ENCODE data around the gene C1GALT1.
A peak's percentile ranks its signal among the peaks of the same experiment; 100 is the strongest.

The C1GALT1 gene

DNA sequence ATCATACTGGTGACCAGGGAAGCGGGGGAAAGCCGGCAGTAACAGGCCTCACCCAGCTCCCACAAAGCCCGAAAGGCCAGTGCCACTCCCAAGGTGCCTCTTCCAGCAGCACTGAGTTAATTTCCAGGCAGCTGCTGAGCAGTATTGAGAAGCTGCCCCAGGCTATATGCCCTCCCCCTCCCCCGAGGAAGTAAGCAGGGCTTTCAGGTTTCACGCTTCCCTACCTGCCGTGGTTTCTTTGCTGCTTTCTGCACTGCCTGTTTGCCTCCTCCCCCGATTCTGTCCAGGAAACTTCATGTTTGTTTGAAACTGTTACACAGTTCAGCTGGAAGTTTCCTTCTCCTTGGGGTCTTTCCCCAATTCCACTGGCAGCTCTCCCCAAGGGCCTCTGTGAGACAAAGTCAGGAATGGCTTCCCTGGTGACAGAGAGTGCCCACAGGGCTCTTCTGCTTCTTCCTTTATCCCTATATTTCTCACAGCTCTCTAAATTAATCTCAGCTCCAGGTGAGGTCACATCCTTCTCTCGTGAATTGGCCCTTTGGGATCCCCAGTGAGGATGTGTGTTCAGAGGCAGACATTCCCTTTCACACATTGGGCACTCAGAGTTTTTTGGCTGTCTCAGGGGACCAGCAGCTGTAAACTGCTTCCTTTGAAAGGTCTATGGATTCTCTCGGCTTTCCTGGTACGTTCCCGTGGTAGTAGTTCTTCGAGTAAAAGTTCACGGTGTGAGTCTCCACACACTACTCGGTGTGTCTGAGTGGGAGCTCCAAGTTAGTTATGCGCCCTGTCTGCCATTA, 19.4 kb downstream of the C1GALT1 start:
- TF ChIP-seq CTCF (conservative IDR thresholded peaks at IDR 0.05) = no peak
- H3K27ac ChIP-seq = peak overlapping the region; percentile 63

DNA sequence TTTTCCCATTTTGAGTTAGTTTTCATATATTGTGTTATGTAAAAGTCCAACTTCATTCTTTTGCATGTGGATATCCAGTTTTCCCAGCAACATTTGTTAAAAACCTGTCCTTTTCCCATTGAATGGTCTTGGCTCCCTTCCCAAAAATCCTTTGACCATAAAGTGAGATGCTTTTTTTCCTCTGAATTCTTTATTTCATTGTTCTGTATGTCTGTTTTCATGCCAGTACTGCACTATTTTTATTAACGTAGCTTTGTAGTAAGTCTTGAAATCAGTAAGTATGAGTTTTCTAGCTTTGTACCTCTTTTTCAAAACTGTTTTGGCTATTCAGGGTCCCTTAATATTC, 20.0 kb downstream of the C1GALT1 start:
- TF ChIP-seq CTCF (conservative IDR thresholded peaks at IDR 0.05) = no peak
- H3K27ac ChIP-seq = peak overlapping the region; percentile 63; the same call in 1 of the 2 replicates

DNA sequence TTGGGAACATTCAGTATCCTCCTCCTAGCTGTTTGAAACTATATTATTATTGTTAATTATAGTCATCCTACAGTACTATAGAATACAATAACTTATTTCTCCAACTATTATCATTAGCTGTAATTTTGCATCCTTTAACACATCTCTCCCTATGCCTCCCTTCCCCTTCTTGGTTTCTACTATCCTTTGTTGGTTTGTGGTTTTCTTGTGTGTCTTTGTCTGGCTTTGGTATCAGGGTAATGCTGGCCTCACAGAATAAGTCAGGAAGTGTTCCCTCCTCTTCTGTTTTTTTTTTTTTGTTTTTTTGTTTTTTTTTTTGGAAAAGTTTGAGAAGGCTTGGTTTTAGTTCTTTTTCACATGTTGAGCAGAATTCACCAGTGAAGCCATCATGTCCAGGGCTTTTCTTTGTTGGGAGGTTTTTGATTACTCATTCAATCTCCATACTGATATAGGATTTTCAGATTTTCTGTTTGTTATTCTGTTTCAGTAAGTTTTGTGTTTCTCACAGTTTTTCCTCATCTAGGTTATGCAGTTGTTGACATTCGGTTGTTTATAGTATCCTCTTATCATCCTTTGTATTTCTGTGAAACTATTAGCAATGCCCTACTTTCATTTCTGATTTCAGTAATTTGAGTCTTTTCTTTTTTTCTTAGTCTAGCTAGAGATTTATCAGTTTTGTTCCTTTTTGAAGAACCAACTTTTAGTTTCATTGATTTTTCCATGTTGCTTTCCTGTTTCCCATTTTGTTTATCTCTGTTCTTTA, 21.6 kb downstream of the C1GALT1 start:
- H3K27ac ChIP-seq = no peak overlapping the region
- no peak for TF ChIP-seq CTCF (conservative IDR thresholded peaks at IDR 0.05)

GRCh38 chr7:7207876-7208275, 25.5 kb downstream of the C1GALT1 start:
- TF ChIP-seq CTCF (conservative IDR thresholded peaks at IDR 0.05) = no peak
- H3K27ac ChIP-seq = no peak overlapping the region

DNA sequence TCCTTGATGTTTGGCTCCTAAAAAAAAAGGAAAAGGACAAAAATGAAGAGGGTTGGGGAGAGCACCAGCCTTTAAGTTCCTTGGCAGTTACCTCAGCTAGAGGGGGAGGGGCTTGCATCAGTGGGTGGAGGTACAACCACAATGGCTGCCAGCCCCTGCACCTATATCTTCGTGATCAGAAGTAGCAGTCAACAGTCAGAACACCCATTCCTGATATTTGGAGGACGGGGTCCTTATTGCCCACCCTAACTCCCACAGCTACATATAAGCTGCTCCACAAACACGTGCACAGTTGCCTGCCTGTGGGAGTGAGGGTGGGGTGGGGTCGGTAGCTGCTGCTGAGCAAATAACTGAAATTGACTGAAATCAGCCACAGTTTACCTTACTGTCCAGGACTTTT, 26.2 kb downstream of the C1GALT1 start:
- H3K27ac ChIP-seq = no peak overlapping the region

GRCh38 chr7:7209412-7210050, 27.2 kb downstream of the C1GALT1 start:
- TF ChIP-seq CTCF (conservative IDR thresholded peaks at IDR 0.05) = no peak

More for the DNA sequence above, 26.2 kb downstream of the C1GALT1 start:
- TF ChIP-seq CTCF (conservative IDR thresholded peaks at IDR 0.05) = no peak

More at GRCh38 chr7:7209412-7210050, 27.2 kb downstream of the C1GALT1 start:
- no peak overlapping the region for H3K27ac ChIP-seq

All from VCaP (cell line).